GM19372 (cell line): ENCODE results near the gene CYBA.
"Not testable (repeated sequence)": the region's sequence is repeated elsewhere in the genome, so short reads cannot be mapped to it uniquely, and the experiment has no call there.

ENCODE experiments used
- ATAC-seq: cut with Tn5 transposase; IDR thresholded peaks from one replicate; pipeline ENCODE4 v1.9.1; 2021; ENCODE audit warnings: mild to moderate bottlenecking, low read depth, moderate library complexity; ENCODE audit not compliant: unreplicated experiment

CYBA gene

DNA sequence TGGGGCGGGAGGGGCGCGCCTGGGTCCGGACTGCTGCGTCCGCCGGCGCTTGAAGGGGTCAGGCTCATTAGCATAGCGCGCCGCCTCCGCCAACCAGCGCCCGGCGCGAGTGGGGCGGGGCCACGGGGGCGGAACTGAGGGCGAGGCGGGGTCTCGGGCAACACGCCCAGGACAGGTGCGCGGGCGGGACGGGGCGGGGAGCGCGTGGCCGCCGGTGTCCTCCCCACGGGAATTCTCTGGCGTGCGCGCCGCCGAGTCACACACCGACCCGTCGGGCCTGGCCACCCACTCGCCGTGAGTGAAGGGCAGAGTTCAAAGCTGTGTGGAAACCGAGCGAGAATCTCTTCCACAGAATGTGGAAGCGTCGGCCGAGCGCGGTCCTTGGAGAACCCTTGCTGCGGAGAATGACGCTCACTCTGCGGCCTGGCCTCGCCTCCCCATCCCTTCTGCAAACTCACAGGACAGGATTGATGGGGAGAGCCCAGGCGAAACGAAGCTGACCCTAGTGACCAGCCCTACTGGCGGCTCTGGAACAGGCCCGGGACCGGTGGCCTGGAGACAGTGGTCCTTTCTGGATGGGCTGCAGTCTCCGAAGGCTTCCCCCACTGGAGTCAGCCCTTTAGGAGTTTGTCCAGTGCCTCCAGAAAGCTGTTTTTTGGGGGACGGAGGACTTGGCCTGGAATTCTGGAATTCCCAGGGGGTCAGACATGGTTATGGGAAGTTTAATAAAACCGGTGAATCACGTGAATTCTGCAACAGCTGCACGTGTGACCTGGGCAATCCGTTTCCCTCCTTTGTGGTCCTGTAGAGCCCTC is 35.8 kb upstream of the CYBA start, which contains the start of gene SNAI3:
SNAI3 (minus strand) TSS at position 69 of the 815 bp plus-strand sequence. CDS start 101 bp downstream, outside the sequence.
- peak; percentile 85 for ATAC-seq

DNA sequence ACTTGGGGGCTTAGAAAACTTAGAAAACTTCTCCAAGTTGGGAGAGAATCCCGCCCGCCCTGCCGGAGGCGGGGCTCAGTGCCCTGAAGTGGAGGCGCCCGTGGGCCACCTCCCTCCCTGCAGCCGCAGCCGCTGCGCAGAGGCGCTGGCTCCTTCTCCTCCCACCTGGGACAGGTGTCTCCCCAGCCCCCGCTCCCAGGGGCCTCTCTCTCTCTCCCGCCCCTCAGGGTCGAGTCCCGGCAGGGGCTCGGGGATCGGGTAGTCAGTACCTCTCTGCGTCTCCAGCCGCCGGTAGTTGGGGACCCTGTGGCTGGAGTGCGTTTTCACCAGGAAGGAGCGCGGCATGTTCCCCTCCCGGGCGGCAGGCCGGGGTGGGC is 35.2 kb upstream of the CYBA start:
- ATAC-seq = peak; percentile 9

DNA sequence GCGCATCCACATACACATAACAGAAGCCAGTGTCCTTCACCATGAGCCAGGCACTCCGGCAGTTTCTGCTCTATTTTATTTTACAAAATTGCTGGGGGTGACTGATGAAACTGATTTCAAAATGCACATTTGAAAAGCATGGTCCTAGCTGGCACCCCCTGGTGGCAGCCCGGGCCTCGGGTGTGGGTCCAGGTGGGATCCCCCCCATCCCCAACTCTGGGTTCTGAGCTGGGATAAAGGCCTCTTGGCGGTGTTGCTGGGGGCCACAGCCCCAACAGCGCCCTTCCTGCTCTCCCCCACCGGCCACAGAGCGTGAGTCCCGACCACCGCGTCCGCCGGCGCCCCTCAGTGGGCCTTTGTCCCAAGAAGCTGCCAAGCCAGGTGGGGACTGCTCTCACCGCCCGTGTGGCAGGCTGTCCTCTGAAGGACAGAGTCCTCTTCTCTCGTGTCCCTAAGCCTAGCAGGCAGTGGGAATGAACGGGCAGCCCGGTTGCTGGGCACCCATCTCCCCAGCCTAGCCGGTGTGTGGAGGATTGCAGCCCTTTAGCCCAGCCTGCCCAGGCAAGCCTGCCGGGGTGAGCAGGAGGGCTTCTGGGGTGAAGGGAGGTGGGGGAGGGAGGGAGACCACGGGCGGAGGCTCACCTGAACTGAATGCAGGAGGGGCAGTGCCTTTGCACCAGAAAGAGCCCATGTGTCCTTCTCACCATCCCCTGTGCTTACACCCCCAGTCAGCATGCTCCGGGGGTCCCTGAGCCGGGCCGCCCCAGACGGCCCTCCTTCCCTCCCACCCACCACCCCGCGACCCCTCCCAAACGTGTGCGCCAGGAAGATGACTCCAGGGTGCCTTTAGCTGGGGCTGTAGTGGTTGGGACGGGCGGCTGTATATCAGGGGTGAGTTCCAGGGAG is 34.6 kb upstream of the CYBA start:
- ATAC-seq = no peak

DNA sequence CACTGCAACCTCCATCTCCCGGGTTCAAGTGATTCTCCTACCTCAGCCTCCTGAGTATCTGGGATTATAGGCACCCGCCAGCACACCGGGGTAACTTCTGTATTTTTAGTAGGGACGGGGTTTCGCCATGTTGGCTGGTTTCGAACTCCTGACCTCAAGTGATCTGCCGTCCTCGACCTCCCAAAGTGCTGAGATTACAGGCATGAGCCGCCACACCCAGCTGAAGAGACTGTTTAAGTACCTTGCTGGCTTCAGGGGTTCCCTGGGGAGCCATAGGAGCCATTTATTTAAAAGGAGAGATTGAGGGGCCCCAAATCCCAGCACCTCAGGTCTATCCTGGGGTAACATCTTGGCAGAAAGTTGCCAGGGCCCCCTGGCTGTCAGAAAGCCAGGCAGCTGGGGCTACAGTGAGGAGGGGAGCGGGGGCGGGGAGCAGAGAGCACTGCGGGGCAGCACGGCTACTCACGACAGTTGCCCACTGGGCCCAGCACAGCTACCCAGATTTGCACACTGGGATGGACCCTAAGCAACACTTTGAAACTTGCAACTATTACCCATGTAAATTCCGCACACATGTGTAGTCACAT is 33.8 kb upstream of the CYBA start:
- ATAC-seq = no peak

DNA sequence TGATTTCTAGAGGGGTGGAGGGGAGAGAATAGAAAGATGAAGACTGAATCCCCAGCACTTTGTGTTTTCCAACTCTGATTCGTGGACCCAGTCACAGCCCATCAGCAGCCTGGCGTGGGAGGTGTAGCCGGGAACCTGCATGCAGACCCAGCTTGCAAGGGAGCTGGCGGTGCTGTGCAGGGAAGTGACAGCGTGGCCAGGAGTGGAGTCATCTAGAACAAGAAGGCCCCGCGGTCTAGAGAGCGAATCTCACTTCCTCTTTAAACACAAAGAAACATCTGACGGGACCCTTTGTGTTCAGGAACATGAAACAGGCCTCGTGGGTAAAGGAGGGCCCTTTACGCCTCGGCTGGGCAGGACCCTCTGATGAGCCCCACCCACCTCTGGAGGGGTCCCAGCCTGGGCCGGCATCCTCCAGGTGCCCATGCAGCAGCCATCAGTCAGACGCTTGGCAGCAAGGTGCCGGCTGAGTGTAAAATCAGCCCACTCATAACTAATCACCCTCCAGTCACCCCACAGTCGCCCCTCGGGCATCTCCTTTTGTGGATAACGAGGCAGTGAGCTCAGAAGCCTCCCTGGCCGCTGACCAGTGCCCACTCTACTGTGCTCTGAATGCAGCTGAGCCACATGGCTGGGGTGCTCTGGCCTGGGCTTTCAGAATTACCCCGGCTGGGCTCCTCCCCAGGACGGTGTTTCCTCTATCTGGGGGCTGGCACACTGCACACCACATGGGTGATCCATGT is 31.0 kb upstream of the CYBA start:
- ATAC-seq = peak; percentile 53

DNA sequence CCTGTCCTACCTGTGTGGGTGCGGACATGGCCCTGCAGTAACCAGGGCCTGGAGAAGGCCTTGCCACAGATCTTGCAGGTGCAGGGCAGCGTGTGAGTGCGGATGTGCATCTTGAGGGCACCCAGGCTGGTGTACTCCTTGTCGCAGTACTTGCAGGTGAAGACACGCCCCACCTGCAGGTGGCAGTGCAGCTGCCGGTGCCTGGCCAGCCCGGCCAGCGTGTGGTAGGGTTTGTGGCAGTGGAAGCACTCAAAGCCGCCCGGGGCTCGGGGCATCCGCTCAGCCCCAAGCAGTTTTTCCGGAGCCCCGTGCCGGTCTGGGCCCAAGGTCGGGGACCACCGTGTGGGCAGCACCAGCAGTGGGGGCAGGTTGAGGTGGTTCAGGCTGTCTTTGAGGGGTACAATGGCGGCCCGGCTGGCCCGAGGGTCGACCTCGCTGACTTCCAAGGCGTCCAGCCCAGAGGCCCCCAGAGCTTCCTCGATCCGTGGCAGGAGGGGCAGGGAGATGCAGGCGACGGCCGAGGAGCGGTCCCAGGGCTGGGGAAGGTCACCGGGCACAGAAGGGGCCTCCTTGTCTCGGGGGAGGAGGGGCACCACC is 30.3 kb upstream of the CYBA start:
- ATAC-seq = no peak

DNA sequence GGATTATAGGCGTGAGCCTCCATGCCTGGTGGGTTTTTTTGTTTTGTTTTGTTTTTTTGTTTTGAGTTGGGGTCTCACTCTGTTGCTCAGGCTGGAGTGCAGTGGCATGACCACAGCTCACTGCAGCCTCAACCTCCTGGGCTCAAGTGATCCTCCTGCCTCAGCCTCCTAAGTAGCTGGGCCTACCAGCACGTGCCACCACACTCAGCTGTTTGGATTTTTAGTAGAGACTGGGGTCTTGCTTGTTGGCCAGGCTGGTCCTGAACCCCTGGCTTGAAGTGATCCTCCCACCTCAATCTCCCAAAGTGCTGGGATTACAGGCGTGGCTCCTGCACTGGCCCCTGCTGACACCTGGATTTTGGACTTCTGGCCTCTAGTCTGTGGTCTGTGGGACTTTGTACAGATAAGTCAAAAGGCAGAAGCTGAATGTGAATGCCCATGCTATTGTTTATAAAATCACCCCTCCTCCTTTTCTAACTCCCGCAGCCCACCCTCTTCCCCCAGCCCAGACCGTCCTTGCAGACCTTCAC is 29.8 kb upstream of the CYBA start:
- no peak for ATAC-seq

DNA sequence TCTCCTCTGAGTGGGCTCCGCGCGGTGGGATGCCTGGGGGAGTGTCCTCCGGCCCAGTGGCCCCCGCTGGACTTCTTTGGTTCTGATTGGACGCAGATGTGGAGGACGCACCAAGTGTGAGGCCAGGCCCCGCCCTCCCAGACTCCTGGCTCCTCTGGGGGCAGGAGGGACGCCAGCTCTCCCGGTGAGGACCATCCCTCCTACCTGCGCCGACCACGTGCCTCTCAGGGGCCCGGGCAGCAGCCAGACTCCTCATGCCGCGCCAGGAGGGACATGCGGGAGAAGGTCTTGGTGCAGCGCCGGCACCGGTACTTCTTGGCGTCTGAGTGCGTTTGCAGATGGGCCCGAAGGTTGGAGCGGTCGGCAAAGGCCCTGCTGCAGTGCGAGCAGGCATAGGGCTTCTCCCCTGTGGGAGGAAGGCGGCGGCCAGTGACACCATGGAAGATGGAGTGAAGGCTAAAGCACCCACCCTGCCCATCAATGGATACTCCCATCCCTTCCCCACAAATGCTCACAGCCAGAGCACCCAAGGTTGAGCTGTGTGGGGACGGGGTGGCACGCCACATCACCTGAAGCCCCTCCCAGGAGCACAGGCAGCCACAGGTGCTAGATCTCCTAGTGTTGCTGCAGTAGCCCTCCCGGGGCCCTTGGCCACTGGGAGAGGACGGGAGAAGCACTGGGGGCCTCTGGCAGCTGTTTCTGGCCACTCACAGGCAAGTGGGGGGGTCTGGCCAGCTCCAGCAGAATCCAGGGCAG is 27.5 kb upstream of the CYBA start:
- no peak for ATAC-seq

DNA sequence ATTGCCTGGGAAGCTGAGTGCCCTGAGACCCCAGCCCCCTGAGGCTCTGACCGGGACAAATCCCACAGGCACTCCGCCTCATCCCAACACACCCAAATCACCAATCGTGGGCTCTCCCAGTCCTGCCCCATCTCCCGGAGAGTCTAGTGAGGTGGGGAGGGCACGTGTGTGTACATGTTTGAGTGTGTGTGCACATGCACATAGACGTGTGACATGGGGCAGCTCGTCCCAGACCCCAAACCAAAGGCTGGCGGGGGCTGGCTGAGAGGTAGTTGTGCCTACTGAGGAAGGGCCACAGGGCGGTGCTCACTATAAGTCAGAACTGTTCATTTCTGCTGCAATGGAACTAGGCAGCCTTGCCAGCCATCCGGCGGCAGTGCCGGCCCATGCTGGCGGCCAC is 26.9 kb upstream of the CYBA start:
- ATAC-seq = no peak

DNA sequence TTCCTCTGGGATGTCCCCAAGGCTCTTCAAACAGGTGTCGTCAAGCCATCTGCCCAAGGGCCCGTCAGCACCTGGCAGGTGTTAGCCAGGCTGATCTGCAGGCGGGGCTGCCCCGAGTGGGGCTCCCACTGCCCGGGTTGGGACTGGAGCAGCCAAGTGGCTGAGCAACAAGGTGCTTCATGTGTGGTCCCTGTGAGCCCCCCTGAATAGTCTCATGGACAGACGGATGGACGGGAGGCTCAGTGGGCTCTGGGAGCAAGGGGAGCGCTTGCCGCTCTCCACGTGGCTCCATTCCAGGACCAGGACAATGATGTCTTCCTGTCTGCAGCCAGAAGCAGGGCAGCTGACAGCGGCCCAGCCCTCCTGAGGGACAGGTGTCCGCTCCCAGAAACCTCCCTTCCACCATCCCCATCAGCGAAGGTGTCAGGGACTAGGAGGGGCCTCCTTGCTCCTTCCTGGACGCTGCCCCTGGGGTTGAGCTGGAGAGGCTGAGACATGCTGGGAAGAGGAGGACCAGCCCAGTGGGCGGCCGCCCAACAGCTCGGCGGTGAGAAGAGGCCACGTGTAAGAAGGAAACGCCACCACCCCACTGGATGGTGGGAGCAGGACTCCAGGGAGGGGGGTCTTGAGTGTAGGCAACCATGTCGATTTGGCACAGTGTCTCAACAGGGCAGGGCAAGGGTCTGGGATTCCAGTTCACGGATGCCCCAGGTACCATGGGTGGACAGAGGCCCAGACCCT is 25.8 kb upstream of the CYBA start:
- no peak for ATAC-seq

DNA sequence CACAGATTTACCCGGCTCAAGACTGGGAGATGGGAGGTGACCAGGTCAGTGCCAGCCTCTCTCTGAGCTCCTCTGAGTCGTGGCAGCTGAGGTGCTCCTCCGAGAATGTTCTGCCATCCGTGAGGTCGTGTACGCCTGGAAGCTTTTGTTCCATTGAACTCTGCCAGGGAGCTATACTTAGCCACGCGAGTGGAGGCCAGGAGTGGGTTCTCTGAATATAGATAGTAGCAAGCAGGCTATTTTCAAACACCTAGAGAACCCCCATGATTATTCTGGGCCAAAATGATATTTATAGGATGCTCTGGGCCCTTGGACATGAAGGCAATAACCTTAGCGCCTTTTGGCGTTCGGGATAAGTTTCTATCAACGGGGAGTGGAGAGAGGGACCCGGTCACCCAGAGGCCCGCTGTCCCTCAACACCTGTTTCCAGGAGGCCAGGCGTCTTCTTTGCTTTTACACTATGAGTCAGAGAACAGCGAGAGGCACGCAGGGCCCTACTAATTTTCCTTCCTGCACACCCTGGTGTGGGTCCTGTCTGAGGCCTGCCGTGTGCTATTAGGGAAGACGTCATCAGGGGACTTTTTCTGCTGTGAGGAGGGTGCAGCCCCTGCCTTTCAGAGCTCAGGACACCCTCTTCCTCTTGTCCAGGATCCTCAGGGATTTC is 23.0 kb upstream of the CYBA start:
- no peak for ATAC-seq

DNA sequence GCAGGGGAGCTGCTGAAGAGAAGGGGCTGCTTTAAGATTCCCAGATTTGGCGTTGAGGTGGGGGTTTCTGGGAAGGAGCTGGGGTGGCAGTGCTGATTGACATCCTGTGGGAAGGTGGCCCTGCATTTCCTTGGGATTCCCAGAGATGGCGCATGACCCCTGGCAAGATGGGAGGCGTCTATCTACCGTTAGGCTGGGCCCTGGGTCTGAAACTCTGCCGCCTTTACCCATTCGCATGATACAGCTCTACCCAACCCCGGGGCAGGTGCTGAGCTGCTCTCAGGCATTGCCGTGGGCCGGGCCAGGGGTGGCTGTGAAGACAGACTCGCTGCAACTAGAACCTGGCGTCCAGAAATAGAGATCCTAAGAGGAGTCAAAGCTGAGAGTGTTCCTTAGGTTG is 21.9 kb upstream of the CYBA start:
- ATAC-seq = no peak

DNA sequence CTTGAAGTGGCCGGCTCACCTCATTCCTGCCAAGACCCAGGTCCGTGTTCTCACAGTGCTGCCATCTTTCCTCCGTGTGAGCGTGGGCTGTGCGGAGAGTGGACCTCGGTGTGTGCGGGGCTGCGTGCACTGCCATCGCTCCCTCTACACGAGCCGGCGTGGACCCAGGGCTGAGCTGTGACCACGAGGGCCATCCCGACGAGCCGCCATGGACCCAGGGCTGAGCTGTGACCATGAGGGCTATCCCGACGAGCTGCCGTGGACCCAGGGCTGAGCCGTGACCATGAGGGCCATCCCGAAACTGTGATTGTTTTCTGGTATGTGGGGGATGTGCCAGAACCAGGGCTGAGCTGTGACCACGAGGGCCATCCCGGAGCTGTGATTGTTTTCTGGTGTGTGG is 21.0 kb upstream of the CYBA start:
- ATAC-seq = no peak

DNA sequence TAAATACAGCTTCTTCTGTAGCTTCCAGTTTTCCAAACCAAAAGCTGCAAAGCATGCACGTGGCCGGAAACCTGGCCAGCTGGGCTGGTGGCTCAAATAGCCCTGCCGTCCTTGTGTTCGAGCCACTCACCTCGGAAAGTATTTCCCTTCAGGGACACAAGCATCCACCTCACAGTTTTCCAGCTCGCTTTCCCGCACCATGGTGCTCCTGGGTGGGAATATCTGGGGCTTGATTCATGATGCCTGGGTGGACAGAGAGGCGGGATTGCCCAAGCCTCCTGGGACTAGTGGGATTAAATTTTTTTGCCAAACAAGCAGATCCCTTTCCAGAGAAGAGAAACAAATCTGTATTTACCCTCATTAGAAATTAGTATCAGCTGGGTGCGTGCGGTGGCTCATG is 19.1 kb upstream of the CYBA start:
- no peak for ATAC-seq

DNA sequence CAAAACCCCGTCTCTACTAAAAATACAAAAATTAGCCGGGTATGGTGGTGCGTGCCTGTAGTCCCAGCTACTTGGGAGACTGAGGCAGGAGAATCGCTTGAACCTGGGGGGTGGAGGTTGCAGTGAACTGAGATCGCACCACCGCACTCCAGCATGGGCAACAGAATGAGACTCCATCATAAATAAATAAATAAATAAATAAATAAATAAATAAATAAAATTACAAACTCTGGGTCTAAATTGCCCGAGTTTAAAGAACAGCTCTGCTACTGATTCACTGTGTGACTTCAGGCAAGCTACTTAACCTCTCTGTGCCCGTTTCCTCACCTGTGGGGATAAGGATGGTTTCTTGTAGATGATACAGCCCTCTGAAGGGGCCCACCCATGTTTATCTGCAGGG is 18.6 kb upstream of the CYBA start:
- not testable (repeated sequence) for ATAC-seq

DNA sequence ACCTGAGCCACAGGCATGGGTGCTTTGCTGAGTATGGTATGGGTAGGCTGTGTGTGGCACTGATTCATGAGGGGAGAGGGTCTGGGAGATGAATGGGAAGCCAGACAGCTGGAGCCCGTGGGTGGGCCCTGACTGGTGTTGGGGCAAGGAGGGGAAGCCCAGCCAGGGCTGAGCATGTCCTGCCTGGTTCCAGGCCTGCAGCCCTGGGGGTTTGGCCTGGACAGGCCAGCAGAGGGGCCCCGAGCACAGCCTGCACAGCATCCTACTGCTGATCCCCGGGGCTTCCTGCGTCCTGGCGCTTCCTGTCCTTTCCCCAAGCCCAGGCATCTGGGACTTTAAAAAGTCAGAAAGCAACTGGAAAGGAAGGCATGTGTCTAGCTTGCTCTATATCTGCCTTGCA is 16.6 kb upstream of the CYBA start:
- no peak for ATAC-seq

DNA sequence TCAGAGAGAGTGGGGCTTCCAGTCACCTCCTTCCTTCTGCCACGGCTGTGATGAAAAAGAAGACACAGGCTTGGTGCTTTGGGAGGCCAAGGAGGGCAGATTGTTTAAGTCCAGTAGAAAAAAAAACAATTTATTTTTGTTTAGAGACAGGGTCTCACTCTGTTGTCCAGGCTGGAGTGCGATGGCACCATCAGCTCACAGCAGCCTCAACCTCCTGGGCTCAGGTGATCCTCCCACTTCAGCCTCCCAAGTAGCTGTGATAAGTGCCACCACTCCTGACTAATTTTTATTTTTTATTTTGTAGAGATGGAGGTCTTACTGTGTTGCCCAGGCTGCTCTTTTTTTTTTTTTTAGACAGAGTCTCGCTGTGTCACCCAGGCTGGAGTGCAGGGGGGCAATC is 14.7 kb upstream of the CYBA start:
- ATAC-seq = no peak

DNA sequence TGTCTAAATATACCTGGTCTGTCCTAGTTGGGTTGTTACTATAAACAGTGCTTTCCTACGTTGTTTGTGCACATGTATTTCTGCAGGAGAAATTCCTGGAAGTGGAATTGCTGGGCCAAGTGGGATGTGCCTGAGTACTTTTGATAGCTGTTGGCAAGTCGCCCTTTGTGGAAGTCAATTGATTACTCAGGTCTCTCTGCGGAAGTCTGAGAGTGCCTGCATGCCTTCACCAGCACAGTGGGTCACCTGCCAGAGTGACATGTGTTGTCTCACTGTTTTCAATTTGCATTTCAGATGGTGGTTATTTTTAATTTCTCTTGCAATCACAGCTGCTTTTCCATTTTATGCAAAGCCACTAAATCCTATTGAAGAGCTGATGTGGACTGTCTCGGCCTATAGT is 14.3 kb upstream of the CYBA start:
- no peak for ATAC-seq
